GM19025 (cell line): ENCODE results near the gene TNNI3K.
A peak's percentile ranks its signal among the peaks of the same experiment; 100 is the strongest.

Source experiments
- ATAC-seq: cut with Tn5 transposase; IDR thresholded peaks from one replicate; pipeline ENCODE4 v1.9.1; 2021; ENCODE audit warnings: mild to moderate bottlenecking, low read depth, moderate library complexity; ENCODE audit not compliant: unreplicated experiment

The TNNI3K gene

GRCh38 chr1:74430342-74430934 lies 195.3 kb downstream of the TNNI3K start:
- no peak for ATAC-seq

DNA sequence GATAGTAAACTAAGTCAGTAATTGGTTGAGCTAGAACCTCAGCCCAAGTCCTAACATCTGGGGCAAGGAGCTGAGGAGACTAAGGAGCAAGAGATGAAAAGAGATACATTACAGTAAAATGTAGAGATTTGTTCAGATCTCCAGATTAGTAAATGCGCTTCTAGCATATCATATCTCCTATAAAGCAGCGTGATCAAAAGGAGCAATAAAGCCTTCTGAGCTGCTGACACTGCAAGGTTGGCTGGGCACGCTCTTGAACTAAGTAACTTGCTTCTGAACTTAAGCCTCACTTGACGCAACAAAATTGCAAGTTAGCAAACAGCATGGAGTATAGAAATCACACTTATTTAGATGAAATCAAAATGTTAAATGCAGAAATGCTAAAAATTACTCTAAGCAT lies 196.3 kb downstream of the TNNI3K start:
- no peak for ATAC-seq

GRCh38 chr1:74432325-74432724 lies 197.1 kb downstream of the TNNI3K start:
- ATAC-seq, result no peak

DNA sequence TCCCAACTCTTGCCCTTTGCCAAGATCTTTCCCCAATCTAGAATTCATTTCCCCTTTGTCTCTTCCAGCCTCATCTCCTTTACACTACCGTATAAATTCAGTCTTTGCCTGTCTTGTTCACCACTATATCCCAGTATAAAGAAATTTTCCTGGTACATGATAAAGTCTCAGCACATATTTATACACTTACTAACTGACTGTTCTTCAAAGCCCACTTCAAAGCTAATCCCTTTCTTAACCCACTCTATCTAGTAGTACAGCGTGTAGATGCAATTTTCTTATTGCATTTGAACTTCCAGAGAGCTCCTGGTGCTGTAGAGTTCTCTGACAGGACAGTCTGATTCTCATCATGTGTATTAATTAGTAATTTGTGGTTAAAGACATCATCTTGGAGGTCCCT lies 199.1 kb downstream of the TNNI3K start:
- ATAC-seq, result no peak

GRCh38 chr1:74436078-74436477 lies 200.9 kb downstream of the TNNI3K start:
- no peak for ATAC-seq

GRCh38 chr1:74437035-74437434 lies 201.8 kb downstream of the TNNI3K start:
- ATAC-seq, result no peak

- ATAC-seq, result no peak
Observed at GRCh38 chr1:74452035-74452434, 216.8 kb downstream of the TNNI3K start.

- ATAC-seq, result no peak
Observed at GRCh38 chr1:74453277-74453676, 218.1 kb downstream of the TNNI3K start.

DNA sequence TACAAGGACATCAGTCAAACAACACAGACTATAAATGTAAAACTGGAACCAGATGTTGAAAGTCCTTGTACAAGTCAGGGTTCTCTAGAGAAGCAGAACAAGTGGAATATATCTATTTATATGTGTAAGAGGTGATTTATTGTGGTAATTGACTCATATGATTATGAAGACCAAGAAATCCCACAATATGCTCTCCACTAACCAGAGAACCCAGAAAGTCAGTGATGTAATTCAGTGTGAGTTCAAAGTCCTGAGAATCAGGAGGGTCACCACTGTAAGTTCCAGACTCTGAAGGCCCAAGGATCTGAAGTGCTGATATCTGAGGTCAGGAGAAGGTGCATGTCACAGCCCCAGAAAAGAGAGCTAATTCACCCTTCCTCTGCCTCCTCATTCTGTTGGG lies 220.2 kb downstream of the TNNI3K start:
- no peak for ATAC-seq

- no peak for ATAC-seq
Observed at GRCh38 chr1:74457253-74457652, 222.1 kb downstream of the TNNI3K start.

DNA sequence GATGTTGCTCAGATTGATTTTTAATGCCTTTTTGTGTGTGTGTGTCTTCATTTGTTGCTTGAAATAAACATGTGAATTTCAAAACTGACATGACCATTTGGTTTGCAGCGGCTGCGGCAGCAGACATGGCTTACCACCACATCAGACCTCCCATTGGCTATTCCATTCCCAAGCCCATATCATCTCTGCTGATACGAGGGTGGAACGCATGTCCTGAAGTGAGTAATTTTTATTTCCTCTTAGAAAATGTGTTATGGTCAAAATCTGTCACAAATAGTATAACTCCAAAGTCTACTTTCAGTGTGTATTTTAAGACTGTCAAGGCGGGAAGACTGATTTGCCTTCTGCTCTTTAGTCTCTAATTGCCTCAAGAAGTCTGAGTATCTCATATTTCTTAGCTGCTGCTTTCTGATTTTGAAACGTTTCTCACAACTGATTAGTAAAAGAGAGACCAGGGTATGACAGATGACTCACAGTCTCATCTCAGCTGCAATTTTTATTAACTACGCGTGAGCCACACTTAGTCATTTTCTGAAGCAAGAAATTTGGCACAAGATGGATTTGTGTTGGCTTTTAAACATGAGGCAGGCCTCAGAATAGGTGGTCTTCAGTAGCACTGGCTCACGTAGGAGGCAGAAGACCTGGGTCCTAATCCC lies 228.3 kb downstream of the TNNI3K start:
- peak; percentile 84 for ATAC-seq

DNA sequence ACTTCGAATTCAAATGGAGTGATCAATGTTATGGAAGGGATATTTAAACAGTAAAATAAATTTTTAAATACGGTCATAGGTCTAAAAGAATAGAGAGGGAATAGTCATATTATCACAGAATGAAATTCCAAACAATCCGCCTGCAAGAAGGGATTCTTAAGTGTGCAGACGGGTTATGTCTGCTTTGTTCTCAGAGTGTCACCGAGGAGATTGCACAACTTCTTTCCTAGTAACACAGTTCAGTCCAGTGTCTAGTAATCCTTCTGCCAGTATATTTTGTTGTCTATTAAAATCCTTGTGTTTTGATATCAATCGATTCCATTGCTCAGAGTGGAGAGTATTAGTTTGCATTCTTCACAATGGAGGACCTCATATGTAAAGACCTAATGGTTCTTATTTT lies 228.8 kb downstream of the TNNI3K start:
- no peak for ATAC-seq

DNA sequence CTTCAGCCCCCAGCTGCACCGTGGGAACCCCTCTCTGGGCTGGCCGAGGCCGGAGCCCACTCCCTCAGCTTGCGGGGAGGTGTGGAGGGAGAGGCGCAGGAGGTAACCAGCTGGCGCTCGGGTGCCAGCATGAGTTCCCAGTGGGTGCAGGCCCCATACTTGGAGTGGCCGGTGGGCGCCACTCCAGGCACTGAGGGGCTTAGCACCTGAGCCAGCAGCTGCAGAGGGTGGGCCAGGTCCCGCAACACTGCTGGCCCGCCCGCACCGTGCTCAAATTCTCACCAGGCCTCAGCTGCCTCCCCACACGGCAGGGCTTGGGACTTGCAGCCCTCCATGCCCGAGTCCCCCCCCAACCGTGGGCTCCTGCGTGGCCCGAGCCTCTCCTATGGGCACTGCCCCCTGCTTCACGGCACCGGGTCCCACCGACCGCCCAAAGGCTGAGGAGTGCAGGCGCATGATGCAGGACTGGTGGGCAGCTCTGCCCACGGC lies 230.1 kb downstream of the TNNI3K start:
- ATAC-seq, result no peak

DNA sequence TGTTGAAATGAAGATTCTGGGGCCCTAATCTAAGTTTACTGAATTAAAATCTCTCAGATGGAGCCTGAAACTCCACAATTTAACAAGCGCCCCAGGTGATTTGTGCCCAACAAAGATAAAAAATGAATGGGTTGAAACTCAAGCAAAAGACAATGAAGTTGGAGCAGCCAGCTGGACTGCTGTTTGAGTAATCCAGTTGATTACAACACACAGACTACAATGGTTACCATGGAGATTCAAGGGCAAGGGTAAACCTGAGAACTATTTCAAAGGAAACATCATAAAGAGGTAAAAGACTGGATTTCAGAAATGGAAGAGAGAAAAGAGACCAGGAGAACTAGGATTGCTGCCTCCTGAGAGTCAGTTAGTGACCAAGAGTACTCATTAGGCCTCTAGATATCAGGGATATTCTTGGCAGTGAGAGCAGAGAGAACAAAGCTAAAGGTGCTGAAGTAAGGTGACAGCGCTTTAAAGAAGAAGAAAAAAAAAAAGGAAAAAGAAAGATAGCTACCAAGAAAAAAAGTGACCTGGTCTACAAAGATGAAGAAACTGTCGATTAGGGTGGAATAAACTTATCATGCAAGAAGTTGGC lies 232.7 kb downstream of the TNNI3K start:
- no peak for ATAC-seq

DNA sequence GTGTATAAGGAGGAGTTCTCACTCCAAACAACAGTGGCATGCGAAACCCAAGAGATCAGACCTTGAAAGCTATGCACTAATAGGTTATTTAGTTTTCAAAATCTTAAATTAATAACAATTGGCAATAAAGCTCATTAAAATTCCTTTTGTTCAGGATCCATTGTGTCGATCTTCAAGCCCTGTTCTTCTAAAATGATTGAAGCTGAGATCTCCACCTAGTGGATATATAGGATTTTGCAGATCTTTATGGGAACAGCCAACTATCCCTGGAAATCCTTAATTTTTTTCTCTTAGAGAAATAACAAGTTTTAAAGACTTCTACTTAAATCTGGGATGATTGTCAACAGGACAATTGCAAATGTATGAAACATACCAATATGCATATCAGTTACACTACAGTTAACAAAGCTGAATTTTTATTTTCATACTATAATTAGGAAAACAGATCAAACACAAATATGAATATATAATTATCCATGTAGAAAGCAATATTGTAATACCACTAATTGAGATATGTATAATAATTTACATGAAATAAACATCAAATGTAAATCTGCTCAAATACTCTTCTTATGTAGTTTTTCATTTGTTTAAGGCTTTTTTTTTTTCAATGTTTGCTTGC lies 233.9 kb downstream of the TNNI3K start:
- ATAC-seq, result no peak

DNA sequence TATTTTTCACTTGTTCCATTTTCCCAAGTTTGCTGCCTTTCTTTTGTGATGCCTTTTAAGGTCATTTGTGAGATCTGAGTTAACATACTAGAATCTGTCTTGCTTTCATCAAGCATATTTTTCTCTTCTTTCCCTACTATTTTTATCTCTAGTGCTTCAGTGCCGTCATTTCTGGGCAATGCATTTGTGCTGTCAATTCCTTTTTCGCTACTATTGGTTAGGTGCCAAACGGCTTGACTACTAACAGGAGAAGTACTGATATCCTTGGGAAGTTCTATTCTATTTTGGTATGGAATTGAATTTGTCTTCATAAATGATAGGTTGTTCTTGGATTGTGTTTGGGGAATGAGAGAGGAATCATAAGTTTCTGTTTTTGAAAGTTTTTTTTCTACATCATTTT lies 235.1 kb downstream of the TNNI3K start:
- ATAC-seq, result no peak

GRCh38 chr1:74470936-74471335 lies 235.7 kb downstream of the TNNI3K start:
- ATAC-seq, result no peak

DNA sequence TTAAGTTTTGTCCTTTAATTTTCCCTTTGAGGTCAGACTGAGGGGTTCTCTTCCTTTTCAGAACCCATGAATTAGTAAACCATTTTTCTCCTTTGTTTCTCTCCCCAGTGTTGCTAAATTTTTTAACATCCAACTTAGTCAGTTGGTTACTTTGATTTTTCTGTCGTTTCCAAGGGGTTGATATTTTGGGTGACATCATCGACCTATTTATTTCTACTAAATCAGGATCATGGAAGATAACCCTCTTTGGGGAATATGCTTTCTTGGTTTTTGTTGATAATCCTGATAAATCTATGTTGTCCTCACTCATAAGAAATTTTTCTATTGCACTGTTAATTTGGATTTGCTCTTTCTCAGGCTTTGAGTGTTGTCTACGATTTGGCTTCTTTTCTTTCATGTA lies 236.3 kb downstream of the TNNI3K start:
- no peak for ATAC-seq

DNA sequence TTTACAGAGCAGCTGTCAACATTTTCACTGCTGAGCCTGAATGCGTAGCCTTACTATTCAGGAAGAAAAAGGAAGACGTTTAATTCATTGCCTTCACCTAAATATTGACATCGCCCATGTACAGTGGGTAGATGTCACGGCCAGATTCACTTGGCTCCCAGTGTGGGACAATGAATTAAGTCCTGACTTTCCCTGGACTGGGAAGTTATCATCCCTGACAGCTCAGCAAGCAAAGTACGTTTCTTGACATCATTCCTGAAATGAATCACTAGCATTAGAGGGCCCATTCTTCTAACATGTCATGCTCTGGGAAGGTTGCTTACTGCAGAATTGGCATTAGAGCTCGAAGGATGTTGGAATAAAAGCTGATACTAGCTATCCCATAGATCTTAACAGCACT lies 239.4 kb downstream of the TNNI3K start:
- no peak for ATAC-seq

DNA sequence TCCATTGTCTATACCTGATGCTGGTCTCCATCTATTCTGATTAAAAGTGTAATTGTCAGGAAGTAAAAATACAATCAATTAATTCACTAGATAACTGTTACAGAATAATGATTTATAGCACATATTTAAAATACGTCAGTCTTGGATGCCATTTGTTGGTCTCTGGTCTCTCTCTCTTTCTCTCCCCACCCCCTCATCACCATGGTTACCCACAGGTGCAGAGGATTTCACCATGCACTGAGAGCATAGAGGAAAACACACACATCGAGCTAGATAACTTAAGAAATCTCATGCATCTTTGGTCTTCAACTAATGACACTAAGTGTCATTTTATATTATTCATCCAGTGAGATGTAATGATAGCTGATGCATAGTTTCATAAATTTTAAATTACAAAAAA lies 243.8 kb downstream of the TNNI3K start:
- no peak for ATAC-seq

- ATAC-seq, result no peak
Observed at GRCh38 chr1:74480068-74480467, 244.9 kb downstream of the TNNI3K start.

DNA sequence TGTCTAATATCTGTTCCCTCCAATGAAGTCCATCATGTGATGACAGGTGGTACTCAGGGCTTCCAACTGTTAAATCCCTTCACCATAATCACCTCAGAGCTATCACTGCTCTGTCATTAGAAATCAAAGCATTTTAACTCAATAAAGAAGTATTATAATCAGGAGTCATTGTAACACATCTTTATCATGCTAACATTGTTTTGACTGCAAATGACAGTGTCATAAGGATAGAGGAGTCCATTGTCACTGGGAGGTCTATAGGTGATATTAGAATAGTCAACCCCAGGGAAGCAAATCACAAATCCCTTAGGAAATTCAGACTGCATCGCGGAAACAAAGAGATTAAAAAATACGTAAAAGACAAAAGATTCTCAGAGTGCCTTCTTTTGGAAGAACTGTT lies 246.4 kb downstream of the TNNI3K start:
- no peak for ATAC-seq
